DOHH2 (cell line): ENCODE data around the gene CDH4.

ENCODE experiments used
- EZH2phosphoT487 ChIP-seq: fragments of 200-600 bp; sonication (generic); IDR thresholded peaks from 2 replicates; pipeline ENCODE4 v1.6.1; 2017; ENCODE audit warnings: borderline replicate concordance, mild to moderate bottlenecking, antibody characterized with exemption, low read length, moderate library complexity, mixed read lengths
- TF ChIP-seq, protein P1 (sequence below): fragments of 200-600 bp; sonication (generic); IDR thresholded peaks from one replicate; pipeline ENCODE4 v1.5.1; 2014; ENCODE audit warnings: antibody characterized with exemption, mild to moderate bottlenecking, low read depth, low read length; ENCODE audit not compliant: poor library complexity, severe bottlenecking

GRCh38 chr20:61680096-61680495 lies 428.0 kb downstream of the CDH4 start:
- TF ChIP-seq, protein P1, sequence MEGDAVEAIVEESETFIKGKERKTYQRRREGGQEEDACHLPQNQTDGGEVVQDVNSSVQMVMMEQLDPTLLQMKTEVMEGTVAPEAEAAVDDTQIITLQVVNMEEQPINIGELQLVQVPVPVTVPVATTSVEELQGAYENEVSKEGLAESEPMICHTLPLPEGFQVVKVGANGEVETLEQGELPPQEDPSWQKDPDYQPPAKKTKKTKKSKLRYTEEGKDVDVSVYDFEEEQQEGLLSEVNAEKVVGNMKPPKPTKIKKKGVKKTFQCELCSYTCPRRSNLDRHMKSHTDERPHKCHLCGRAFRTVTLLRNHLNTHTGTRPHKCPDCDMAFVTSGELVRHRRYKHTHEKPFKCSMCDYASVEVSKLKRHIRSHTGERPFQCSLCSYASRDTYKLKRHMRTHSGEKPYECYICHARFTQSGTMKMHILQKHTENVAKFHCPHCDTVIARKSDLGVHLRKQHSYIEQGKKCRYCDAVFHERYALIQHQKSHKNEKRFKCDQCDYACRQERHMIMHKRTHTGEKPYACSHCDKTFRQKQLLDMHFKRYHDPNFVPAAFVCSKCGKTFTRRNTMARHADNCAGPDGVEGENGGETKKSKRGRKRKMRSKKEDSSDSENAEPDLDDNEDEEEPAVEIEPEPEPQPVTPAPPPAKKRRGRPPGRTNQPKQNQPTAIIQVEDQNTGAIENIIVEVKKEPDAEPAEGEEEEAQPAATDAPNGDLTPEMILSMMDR: no peak
- no peak for TF ChIP-seq EZH2phosphoT487
